Liver (tissue), 3 donors: ENCODE data around the gene SFTA2.

Experiments used
- ATF3 ChIP-seq: IDR thresholded peaks from 2 replicates; pipeline ENCODE4 v1.6.1; 2016; ENCODE audit warnings: antibody characterized with exemption
- CTCF ChIP-seq: fragments of 150-350 bp; IDR thresholded peaks from 2 replicates; pipeline ENCODE4 v1.5.1; 2017; ENCODE audit warnings: improper control_type of control experiment, low read depth, low read length; ENCODE audit not compliant: missing input control
- GABPA ChIP-seq, 2 donors: IDR thresholded peaks in 1 of 2; conservative IDR thresholded peaks in 1 of 2; 2 replicates each; pipeline ENCODE4 v1.6.1; 2016; ENCODE audit warnings: antibody characterized with exemption in 2 of 2, mild to moderate bottlenecking in 1 of 2, moderate library complexity in 1 of 2
- JUND ChIP-seq, 2 donors: IDR thresholded peaks; 2 replicates each; pipeline ENCODE4 v1.6.1; 2016; ENCODE audit warnings: antibody characterized with exemption in 2 of 2
- RAD21 ChIP-seq, 2 donors: IDR thresholded peaks; 2 replicates each; pipeline ENCODE4 v1.6.1; 2016; ENCODE audit warnings: antibody characterized with exemption in 2 of 2, mild to moderate bottlenecking in 2 of 2
- TAF1 ChIP-seq: conservative IDR thresholded peaks from 2 replicates; pipeline ENCODE4 v1.6.1; 2016; ENCODE audit warnings: antibody characterized with exemption, mild to moderate bottlenecking
- YY1 ChIP-seq: IDR thresholded peaks from 2 replicates; pipeline ENCODE4 v1.6.1; 2016; ENCODE audit warnings: antibody characterized with exemption, mild to moderate bottlenecking
- donor health status: healthy.
- donor health status: healthy.

DNA sequence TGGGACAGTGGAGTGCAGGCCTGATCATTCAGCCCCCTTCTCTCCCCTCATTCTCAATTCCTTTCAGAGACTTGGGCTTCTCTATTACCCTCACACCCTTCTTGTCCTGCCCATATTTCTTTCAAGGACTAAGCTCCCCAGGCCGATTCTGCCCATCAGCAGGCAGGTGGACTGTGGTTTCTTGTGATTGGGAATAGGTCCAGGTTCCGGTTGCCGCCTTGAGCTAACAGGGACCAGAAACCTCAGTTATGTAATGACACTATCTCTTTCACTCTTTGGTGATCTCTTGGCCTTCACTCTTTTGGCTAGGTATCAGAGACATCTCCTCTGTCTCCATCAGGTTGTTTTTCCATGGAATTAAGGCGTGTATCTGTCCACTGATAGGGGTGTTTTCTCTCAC is 15.3 kb upstream of the SFTA2 start:
- TF ChIP-seq CTCF, result no peak
- no peak for TF ChIP-seq TAF1
- TF ChIP-seq YY1, result no peak
- TF ChIP-seq GABPA (IDR thresholded peaks at IDR 0.05 in 1 of 2, conservative IDR thresholded peaks at IDR 0.05 in 1 of 2), result no peak
- no peak for TF ChIP-seq JUND (IDR thresholded peaks at IDR 0.05)
- TF ChIP-seq RAD21 (IDR thresholded peaks at IDR 0.05), result no peak
- TF ChIP-seq ATF3, result no peak
